Stimulated activated CD8-positive, alpha-beta memory T cell treated with anti-CD3 and anti-CD28 coated beads, Interleukin-12 subunit alpha, Interleukin-12 subunit beta, amount 100 ng/mL, for 1 hour (primary cell): ENCODE measurements around the gene GRIK3.

ENCODE experiments used
- DNase-seq: peaks from one replicate; pipeline ENCODE4 v3.0.0-alpha.2; 2020; ENCODE audit warnings: low read depth

GRIK3 gene

DNA sequence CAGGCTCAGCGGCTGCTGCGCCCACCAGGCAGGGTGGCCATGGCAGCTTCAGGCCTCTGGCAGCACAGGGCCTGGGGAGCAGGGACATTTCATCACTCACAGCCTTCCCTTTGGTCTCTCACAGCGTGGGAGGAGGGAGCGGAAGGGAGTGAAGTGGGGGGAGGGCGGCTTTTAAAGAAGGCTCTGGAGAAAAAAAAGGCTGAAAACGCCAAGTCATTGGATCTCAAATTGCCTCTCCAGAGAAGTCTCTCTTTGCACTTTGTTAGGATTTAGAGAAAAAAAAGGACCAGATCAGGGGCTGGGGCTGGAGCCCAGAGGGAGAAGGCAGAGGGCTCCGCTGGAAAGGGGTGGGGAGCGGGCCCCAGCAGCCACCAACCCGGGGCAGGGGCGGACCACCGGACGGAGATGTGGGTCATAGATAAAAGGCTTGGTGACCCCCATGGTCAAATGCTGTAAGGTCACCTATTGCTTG lies 209.9 kb downstream of the GRIK3 start:
- no peak for DNase-seq

DNA sequence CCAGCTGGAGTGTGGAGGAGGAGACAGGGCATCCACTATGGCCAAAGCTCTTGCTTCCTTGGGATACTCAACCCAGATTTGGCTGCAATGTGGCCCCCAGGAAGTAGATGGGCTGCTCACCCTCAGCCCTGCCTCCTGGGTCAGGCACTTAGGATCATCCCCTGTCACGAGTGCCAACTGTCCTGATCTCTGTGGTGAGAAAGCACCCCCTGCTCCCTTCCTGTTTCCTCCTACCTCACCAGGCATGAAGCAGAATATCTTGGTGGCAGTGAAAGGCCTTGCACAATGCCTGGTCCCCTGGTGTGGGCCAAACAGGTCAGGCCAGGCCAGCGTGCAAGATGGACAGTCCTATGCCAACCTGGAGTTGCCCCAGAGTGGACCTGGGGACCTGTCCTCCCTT lies 211.7 kb downstream of the GRIK3 start:
- no peak for DNase-seq

DNA sequence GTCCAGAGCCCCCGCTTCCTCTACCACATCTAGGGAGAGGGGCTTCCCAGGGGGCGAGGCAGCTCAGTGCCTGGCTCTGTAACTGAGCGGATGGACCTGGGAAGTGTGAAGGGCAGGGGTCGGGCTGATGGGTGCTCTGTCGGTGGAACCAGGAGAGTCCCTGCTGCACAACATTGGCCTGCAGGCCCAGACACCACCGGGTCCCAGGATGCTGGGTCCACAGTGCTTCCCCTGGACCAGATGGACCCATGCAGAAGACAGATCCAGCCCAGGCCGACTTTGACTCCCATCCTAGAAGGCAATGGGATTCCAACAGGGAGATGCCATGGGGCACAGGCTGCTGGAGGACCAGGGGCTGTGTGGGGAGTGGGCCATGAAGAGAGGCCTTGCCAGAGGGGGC lies 212.9 kb downstream of the GRIK3 start:
- no peak for DNase-seq

DNA sequence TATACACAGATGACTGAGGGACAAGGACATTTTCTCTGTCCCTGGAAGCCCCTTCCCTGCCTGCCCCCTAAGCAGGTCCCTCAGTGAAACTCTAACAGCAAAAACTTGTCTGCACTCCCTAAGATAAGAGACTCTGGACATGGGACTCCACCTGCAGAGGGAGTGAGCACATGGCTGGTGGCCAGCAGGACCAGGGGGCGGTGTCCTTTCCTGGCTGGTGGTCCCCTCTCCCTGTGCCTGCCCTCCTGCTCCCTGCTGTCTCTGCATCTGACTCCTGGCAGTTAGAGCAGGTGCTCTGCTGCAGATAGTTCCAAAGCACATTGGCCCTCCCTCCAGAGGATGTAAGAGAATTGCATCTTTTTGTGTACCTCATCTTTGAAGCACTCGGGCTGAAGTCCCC lies 215.5 kb downstream of the GRIK3 start:
- no peak for DNase-seq

DNA sequence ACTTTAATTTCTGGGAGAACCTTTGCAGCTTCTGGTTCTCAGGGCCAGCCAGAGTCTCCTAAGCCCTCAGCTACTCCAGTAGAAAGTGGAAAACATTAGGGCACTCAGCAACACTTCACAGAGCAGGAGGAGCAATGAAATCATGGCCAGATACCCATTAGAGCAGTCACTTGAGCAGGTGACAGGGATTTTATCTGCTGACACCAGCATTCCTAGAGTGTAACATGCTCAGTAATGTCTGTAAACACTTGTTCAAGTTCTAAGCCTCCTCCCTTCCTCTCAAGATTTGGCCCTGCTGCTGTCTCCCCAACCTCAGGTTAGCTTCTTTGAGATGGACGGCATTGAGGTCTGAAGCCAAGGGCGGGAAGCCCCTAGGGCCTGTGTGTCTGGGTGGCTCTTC lies 218.0 kb downstream of the GRIK3 start:
- no peak for DNase-seq

DNA sequence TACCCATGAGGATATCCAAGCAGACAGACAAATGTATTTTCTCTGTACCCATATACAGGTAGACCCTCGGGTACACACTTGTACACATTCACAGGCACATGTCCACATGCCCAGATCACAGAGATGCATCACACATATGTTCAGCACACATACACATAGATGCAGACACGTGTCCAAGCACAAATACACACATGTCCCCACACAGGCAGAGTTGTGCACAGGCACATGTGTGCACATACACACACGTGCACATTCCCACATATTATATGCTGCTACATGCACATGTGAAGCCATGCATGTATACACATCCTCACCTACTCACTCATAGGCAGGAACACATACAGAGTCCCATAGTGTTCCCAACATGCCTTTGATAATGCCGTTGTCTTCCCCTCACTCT lies 219.5 kb downstream of the GRIK3 start:
- DNase-seq: no peak

DNA sequence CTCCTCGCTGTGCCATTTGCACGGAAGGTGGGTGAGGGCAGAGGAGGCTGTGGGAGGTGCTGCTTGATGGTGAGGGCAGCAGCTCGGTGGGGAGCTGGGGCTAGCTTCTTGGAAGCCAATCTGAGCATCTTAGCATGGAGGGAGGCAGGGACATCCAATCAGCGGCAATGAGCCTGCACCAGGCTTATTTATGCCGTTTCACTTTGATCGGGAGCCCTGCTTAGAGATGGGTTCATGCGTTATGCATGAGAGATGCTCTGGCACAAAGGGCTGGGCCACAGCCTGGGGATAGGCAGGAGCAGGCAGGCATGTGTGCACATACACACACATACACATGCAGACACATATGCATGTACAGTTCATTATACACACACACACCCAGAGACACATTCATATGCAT lies 220.2 kb downstream of the GRIK3 start:
- no peak for DNase-seq

DNA sequence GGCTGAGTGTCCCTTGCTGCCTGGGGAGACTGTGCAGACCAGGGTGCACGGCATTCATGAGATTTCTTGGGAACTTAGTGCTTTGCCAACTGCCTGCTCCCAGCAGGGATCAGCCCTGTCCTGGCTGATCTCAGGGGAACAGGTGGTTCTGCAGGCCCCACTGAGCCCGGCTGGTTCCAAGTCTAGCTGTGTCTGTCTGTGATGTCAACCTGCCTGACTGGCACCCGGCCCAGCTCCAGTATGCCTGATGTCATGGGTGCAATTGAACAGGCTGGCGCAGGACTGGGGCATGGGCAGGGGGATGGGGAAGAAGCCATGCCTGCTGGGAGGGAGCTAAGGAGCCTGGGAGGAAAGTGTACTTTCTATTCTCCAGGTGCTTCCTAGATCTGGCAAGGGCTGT lies 227.1 kb downstream of the GRIK3 start:
- DNase-seq: no peak

DNA sequence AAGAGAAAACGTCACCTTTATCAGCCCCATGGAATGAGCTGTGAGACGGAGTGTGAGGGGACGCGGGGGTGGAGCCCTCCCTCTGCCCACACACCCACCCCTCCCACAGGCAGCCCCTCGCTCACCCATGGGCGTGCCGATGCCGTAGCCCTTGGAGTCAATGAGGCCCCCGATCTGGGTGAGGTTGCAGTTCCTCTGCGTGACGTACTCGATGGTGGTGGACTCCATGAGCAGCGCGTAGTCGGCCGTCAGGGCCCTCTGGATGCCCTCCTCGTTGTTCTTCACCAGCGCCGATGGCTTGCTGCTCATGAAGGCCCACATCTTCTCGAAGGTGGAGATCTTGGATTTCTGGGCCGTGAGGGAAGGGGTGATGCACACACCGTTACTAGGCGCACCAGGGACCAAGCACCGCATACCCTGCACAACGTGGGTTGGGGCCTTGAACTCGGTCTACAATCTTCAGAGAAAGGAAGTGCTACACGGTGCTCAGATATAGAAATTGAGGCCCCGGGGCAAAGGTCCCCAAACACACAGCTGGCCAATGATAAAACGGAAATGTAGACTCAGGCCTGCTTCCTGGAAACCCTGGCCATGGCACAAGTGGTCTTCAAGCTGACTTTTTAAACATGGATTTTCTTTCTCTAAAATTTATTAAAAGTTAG lies 228.2 kb downstream of the GRIK3 start:
- no peak for DNase-seq

DNA sequence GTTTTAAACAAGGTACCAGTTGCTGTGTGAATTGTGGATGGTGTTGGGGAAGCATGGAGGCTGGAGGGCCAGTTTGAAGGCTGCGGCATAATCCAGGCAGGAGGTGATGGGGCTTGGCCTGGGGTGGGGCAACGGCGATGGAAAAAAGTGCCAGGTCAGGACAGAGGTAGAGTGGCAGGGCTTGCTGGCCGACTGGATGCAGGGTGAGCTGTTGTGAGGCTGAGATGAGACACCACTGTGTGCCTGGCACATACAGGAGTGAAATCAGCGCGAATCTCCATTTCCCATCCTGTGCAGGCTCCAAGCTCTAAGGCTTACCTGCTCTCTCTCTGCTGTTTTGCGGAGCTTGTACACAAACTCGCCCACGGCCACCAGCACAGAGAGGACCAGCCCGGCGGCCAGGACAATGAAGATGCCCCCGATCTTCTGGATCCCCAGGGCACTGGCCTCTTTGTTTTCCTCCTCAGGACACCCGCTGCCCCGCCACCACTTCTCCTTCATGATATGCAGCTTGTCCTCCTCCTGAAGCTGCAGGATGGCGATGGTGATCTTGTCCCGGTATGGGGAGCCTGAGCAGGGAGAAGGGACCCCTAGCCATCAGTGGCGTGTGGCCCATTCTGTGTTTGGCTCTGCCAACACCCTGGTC lies 229.5 kb downstream of the GRIK3 start:
- no peak for DNase-seq

DNA sequence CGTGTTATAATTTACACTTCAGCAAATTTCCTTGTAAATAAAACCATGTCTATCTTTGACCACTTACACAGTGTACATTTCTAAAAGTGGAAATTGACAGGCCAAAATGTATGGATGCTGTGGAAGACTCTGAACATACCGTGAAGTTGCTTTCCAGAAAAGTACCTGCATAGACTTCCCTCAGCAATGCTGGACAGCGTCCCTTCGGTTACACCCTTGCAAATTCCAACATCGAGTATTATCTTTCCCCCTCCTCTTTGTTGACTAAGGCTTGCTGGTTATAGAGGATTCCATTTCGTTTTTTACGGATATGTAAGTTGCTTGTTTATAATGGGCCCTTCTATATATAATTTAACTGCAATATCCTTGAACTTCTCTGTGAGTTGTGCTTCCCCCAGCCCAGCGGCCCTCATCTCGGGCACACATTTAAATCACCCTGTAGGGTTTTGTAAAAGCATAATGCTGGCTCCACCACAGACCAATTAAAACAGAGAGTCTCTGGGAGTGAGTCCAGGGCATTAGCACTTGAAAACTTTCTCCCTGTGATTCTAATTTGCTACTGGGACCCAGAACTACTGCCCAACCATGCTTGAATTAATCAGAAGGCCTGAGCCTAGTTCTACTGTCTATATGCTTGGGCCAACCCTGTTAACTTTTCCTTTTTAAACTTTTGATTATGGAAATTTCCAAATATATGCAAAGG lies 230.3 kb downstream of the GRIK3 start:
- no peak for DNase-seq

DNA sequence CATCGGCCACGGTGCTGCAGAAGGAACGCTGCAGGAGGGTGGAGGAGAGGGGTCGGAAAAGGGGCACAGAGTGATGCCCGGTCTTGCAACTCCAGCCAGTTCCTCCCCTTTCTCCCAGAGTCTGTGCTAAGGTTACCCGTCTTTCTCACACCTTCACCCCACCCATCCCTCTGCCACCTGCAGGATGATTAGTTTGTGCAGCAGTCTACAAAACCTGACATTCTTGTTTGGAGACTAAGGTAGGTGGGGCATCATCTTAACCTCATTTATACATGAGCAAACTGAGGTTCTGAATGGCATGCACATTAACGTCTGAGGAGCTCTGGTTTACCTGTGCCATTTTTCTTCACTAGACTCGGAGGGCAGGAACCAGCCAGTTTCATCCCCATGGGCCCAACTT lies 232.3 kb downstream of the GRIK3 start:
- DNase-seq: no peak

DNA sequence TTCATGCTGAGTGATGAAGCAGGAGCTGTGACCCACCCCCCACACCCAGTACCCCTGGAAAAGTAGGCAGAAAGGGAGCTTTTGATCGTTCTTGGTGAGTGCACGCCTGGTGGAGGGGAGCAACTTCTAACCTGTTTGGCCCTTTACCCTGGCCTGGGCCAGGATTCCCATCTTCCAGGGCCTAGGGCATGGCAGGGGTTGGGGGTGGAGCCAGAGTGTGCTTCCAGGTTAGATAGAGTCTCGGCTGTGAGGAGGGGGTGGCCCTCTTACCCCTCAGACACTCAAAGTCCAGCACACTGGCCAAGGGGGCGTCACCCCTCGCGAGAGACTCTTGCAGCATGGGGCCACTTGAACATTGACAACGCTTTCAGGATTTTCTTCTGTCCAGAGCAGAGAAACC lies 236.6 kb downstream of the GRIK3 start:
- no peak for DNase-seq

DNA sequence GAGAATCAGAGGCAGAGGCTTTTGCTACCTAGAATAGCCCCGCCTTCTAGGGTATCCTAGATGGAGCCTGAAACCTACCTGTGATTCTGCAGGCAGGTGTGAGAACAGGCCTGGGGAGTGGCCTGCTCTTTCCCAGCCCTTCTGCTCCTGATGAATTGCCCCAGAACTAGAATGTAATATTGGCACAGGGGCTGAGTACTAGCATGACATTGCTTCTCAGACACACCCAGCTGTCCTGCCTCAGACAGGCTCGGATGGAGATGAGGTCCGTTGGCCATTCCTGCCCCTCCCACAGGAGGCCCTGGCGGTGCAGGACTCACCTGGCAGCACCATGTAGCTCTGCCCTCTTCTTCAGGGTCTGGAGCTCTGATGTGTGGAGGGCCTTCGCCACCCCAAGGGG lies 237.6 kb downstream of the GRIK3 start:
- no peak for DNase-seq

DNA sequence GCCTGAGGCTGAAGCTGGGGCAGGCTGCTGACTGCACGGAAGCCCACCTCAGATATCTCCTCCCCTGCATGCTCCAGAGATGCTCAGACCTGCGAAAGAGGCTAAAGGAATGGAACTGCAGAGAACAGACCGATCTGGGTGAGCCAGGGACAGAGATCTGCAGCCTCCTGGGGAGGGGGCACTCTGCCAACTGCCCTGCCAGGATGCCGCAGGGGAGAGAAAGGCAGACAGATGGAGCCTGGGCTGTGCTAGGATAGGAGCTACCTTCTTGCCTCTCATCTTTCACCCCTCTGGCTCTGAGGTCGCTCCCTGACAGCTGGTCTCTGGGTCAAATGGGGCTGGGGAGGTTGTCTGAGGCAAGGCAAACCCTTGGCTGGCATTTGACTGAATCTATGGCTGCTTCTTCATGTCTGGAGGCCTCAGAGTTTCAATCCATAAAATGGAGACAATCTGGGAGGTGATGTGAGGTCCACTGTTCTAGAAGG lies 238.2 kb downstream of the GRIK3 start:
- no peak for DNase-seq

DNA sequence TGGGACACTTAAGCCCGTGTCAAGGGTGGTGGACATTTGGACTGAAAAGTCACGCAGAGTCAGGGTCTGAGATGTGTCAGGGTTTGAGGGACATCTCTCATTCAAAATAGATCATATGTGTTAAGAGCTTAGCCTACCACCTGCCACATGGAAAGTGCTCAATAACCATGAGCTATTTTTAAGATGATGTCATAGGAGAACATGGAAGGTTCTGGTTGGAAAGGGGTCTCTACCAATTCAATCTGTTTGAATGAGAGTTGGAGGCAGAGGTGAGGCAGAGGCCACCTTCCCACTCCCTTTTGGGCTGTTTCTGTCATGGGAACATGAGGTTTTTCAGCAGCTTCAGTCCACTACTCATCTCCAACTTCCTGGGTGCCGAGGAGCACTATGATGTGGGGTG lies 239.9 kb downstream of the GRIK3 start:
- no peak for DNase-seq

DNA sequence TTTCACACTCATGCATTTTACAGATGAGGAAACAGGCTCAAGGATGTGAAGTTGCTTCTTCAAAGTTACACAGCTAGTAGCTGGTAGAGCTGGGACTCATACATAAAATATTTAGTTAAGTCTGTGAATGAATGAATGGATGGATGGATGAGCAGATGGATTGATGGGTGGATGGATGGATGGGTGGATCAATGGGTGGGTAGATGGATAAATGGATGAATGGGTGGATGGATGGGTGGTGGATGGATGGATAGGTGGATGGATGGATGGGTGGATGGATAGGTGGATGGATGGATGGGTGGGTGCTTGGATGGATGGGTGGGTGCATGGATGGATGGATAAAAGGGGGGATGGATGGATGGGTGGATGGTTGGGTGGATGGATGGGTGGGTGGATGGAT lies 240.9 kb downstream of the GRIK3 start:
- no peak for DNase-seq

DNA sequence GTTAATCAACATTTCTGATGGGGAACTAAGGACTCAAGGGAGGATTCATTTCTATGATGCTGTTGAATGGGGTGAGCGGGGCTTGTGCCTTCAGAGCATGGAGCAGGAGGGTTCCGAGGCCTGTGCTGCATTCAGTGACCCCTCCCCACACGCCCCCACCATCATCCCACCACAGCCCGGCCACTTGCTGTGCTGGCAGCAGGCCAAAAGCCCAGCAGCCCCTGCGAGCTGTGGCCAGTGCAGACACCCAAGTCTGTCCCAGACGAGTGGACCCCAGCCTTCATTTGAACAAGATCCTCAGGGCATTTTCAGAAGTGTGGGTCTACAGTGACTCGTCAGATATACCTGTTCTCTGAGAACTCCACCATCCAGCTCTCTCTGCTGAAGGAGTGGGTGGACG lies 242.0 kb downstream of the GRIK3 start:
- DNase-seq: no peak

DNA sequence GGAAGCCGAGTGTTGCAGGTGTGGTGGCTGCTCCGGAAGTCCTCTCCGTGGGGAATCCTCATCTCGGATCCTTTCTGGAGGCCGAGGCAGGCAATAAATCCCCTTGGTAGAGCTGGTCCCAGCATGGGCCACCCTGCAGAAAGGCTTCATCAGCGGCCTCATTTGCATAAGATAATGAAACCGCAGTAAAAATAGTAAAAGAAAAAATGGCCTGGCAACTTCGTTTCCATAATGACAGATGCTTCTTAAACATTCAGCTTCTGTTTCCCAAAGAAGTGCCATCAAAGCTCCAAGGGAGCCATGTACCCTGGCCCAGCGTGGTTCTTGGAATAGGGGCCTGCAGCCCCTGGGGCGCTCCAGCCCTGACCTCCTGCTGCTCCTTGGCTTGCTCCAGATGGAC lies 244.1 kb downstream of the GRIK3 start:
- DNase-seq: no peak

DNA sequence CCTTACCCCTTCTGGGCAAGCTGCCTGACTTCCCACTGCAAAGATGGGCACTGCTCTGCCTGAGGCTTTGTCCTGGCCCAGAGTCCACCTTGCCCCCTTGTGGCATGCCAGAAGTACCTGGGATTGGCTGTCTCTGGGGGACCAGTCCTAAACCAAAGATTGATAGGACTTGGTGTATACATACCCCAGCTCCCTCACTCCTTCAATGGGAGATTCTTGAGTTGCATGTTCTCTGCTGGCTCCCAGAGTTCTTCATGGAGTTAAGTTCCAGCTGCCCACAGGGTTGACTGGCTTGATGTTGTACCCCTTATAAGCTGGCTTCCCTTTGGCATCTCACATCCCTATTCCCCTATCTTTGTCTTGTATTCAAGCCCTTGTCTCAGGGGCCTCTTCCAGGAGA lies 244.8 kb downstream of the GRIK3 start:
- no peak for DNase-seq

DNA sequence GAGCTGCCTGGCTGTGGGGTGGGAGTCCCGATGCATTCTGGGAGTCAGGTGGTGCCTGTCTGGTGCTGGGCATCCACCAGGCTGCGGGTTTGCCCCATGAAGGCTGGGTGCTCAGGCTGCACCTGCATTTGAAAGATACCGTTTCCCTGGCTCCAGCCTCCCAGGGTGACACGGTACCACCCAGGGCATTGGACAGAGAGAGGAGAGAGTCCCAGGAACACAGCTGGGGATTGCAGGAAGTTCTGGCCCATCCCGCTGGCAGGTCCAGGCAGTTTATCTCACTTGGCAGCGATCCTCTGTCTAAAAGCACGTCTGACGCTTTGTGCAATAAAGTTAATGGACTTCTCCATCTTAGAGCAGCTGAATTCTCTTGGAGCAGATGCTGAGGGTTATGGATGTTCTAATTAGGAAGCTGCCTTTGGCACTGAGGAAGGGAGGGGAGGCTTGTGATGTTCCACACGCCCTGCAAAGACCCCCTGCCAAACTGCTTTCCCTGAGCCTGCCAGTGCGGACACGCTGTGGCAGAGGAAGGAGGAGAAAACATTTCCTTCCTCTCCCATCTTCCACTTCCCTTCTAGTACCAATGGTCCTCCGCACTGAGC lies 246.9 kb downstream of the GRIK3 start:
- no peak for DNase-seq

DNA sequence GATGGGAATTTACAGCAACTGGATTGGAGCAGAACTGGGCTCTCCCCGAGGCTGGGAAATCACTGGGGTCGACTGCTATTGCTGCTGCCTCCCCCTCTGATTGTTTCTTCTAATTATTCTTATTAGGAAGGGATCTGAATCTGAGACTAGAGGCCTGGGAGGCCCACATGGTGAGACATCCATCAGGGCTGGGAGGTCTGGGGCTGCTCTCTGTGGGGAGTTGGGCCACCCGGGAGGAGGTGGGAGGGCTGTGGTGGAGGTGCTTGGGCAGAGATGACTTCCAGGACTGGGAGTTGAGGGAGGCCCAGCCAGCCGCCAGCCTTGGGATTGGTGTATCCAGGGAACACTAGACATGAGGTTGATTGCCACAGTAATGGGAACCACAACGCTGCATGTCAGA lies 247.9 kb downstream of the GRIK3 start:
- no peak for DNase-seq
